Esophagus squamous epithelium (tissue), 4 donors: Measurements from ENCODE around the gene GALNT2.

Experiments used
- CTCF ChIP-seq, 6 experiments: fragments of 450-650 bp in 4 of 6; fragments of 200-600 bp in 2 of 6; sonication (generic) in 2 of 6; IDR thresholded peaks; one replicate each; pipeline ENCODE4 v1.5.1; 2016 to 2019; ENCODE audit warnings: antibody characterized with exemption in 6 of 6, mild to moderate bottlenecking in 4 of 6, moderate library complexity in 4 of 6
- POLR2A ChIP-seq, 4 donors: fragments of 450-650 bp; IDR thresholded peaks; one replicate each; pipeline ENCODE4 v1.6.1; 2017; ENCODE audit warnings: antibody characterized with exemption in 4 of 4, mild to moderate bottlenecking in 4 of 4, moderate library complexity in 3 of 4

- TF ChIP-seq CTCF (IDR thresholded peaks at IDR 0.05): no peak
- no peak for TF ChIP-seq POLR2A (IDR thresholded peaks at IDR 0.05)
Measured at GRCh38 chr1:230113593-230114236, 46.7 kb downstream of the GALNT2 start.
